Neural progenitor cell (in vitro differentiated cells): ENCODE measurements around the gene HTR3C. TPM values are rescaled to one million over a fixed set of nuclear protein-coding genes. Genes with fewer than 3 reads are reported as not detected.

Experiments
- DNase-seq: peaks from one replicate; pipeline ENCODE4 v3.0.0-alpha.2; 2016; ENCODE audit warnings: low spot score
- H2AFZ ChIP-seq: fragments of 200-600 bp; sonication (generic); replicated peaks from 2 replicates; pipeline ENCODE4 v1.6.1; 2016; ENCODE audit warnings: antibody characterized with exemption
- H3F3A ChIP-seq: fragments of 200-600 bp; sonication (generic); 2 replicates; pipeline ENCODE4 v1.6.1; 2016; ENCODE audit warnings: antibody characterized with exemption, low read depth
- H3K27ac ChIP-seq: fragments of 200-600 bp; sonication (generic); 2 replicates; pipeline ENCODE4 v1.5.1; 2016; ENCODE audit warnings: mild to moderate bottlenecking
- H3K27me3 ChIP-seq: fragments of 200-600 bp; sonication (generic); 2 replicates; pipeline ENCODE4 v1.6.1; 2016; ENCODE audit warnings: mild to moderate bottlenecking, moderate library complexity
- H3K36me3 ChIP-seq: fragments of 200-600 bp; sonication (generic); 2 replicates; pipeline ENCODE4 v1.5.1; 2016
- H3K4me1 ChIP-seq: fragments of 200-600 bp; sonication (generic); 2 replicates; pipeline ENCODE4 v1.6.1; 2016; ENCODE audit warnings: mixed run types
- H3K4me2 ChIP-seq: fragments of 200-600 bp; sonication (generic); 2 replicates; pipeline ENCODE4 v1.6.1; 2016
- H3K4me3 ChIP-seq: fragments of 200-600 bp; sonication (generic); 2 replicates; pipeline ENCODE4 v1.5.1; 2016
- H3K79me2 ChIP-seq: fragments of 200-600 bp; sonication (generic); 2 replicates; pipeline ENCODE4 v1.6.1; 2016; ENCODE audit warnings: low read depth
- H3K9ac ChIP-seq: fragments of 200-600 bp; sonication (generic); 2 replicates; pipeline ENCODE4 v1.6.1; 2016
- H3K9me3 ChIP-seq: fragments of 200-600 bp; sonication (generic); 2 replicates; pipeline ENCODE4 v1.5.1; 2016; ENCODE audit warnings: low read depth
- H4K20me1 ChIP-seq: fragments of 200-600 bp; sonication (generic); 2 replicates; pipeline ENCODE4 v1.6.1; 2016; ENCODE audit warnings: low read depth
- H3K27ac Mint-ChIP-seq: 3 replicates; pipeline ENCODE4 v1.8.0; 2021; ENCODE audit warnings: mixed read lengths
- H3K27me3 Mint-ChIP-seq: 2 replicates; pipeline ENCODE4 v1.8.0; 2022; ENCODE audit warnings: low read depth, mild to moderate bottlenecking, inconsistent platforms, moderate library complexity, mixed read lengths; ENCODE audit not compliant: insufficient read depth
- H3K36me3 Mint-ChIP-seq: 3 replicates; pipeline ENCODE4 v1.8.0; 2021; ENCODE audit warnings: mixed read lengths
- H3K4me1 Mint-ChIP-seq: 3 replicates; pipeline ENCODE4 v1.8.0; 2021; ENCODE audit warnings: mixed read lengths
- H3K4me3 Mint-ChIP-seq: 3 replicates; pipeline ENCODE4 v1.8.0; 2021; ENCODE audit warnings: mild to moderate bottlenecking, moderate library complexity, mixed read lengths
- H3K9me3 Mint-ChIP-seq: 3 replicates; pipeline ENCODE4 v1.8.0; 2020; ENCODE audit warnings: mixed read lengths
- EZH2 ChIP-seq: fragments of 200-600 bp; sonication (generic); IDR thresholded peaks from 2 replicates; pipeline ENCODE4 v1.6.1; 2017; ENCODE audit warnings: antibody characterized with exemption, mild to moderate bottlenecking, moderate library complexity
- EZH2phosphoT487 ChIP-seq: fragments of 200-600 bp; sonication (generic); IDR thresholded peaks from 2 replicates; pipeline ENCODE4 v1.6.1; 2017; ENCODE audit warnings: antibody characterized with exemption
- total RNA-seq: library from RNA; depleted of rRNA; stranded (reverse); fragments of >200 nt; gene quantifications from 2 replicates; pipeline ENCODE4 v1.2.3, GENCODE V29; 2015; ENCODE audit warnings: low replicate concordance
- TF ChIP-seq, protein P1 (sequence below): fragments of 200-600 bp; sonication (generic); IDR thresholded peaks from 2 replicates; pipeline ENCODE4 v1.5.1; 2017; ENCODE audit warnings: antibody characterized with exemption, mild to moderate bottlenecking

The HTR3C gene
- total RNA-seq, 1 donor from 2014 or later, result not detected

DNA sequence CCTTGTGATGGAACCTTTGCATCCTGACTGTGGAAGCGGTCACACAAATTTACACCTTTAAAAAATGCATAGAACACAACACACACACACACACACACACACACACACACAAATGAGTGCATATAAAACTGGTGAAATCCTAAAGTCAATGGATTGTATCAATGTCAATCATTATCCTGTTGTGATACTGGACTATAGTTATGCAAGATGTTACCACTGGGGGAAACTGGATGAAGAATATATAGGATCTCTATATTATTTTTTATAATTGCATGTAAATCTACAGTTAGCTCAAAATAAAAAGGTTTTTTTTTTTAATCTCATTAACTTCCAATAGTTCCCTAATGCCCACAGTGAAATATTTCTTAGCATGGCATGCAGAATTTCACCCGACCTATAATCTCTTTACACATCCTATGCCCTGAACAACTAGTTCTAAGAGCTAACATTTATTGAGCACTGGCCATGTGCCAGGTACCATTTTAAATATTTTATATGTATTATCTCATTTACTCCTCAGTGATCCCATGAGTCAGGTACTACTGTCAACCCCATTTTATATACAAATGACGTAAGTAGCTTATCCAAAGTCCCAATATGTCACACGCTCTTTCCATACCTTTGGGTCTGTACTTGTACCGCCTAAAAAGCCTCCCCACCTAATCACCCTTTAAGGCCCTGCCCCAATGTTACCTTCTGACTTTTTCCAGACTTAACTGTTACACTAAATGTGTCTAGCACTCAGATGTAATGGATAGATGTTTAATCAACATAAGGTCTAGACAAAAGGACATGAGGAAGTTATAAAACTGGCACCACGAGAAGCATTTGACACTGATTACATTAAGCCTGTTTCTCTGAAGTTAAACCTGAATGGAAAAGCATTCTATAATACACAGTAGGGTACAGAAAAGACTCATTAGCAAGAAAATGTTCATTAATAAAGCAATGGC lies 40.6 kb upstream of the HTR3C start:
- Histone ChIP-seq H3K4me3 (no peak overlapping the region), H4K20me1 (no peaks in the 10 kb centered on the region), H3K36me3 (peaks cover 7% of the 10 kb centered on the region), H3K9ac (no peak overlapping the region), H3K79me2 (peaks cover 32% of the 10 kb centered on the region), H3K4me2 (no peak overlapping the region), H2AFZ (no peak overlapping the region), H3F3A (no peaks in the 10 kb centered on the region), H3K27ac (no peak overlapping the region), H3K4me1 (peaks cover 13% of the 10 kb centered on the region), H3K27me3 (no peaks in the 10 kb centered on the region), H3K9me3 (no peaks in the 10 kb centered on the region)
- Mint-ChIP-seq H3K4me3 (no peak overlapping the region), H3K36me3 (peaks cover 12% of the 10 kb centered on the region), H3K27ac (no peak overlapping the region), H3K27me3 (no peaks in the 10 kb centered on the region), H3K4me1 (peaks cover 22% of the 10 kb centered on the region), H3K9me3 (no peaks in the 10 kb centered on the region)
- TF ChIP-seq EZH2phosphoT487 (no peak), EZH2 (no peak)
- TF ChIP-seq, protein P1, sequence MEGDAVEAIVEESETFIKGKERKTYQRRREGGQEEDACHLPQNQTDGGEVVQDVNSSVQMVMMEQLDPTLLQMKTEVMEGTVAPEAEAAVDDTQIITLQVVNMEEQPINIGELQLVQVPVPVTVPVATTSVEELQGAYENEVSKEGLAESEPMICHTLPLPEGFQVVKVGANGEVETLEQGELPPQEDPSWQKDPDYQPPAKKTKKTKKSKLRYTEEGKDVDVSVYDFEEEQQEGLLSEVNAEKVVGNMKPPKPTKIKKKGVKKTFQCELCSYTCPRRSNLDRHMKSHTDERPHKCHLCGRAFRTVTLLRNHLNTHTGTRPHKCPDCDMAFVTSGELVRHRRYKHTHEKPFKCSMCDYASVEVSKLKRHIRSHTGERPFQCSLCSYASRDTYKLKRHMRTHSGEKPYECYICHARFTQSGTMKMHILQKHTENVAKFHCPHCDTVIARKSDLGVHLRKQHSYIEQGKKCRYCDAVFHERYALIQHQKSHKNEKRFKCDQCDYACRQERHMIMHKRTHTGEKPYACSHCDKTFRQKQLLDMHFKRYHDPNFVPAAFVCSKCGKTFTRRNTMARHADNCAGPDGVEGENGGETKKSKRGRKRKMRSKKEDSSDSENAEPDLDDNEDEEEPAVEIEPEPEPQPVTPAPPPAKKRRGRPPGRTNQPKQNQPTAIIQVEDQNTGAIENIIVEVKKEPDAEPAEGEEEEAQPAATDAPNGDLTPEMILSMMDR, result no peak
- no peak for DNase-seq

DNA sequence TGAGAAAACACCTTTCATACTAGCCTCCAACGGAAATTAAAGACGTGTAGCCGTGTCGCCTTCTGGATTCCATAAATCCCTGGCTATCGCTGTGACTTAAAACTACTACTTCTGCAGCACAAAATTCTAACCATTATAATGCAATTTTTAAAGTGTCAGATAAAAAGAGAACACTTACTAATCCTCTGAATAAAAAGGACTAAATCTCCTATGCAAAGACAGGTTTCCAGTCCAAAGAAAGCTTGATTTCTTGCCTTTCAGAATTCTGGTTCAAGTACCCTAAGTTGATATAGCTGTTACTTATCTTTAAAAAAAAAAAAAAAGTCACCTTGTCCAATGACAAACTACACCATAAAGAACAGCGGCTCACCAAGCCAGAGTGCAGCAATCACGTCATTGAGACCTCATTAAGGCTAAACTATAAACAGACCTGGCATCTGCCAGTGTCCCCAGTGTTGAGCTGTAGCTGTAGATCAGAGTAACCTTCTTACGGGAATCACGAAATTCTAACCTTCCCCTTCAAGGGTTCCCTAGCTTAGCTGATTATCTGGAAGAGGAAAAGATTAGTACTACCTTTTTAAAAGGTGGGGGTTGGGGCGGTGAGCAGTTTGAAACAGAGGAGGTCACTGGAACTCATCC lies 37.3 kb upstream of the HTR3C start:
- peak overlapping the region; percentile 79 for H3K4me2 ChIP-seq
- H3F3A ChIP-seq, result peaks cover 3% of the 10 kb centered on the region
- no peaks in the 10 kb centered on the region for H3K36me3 ChIP-seq
- H3K4me1 ChIP-seq, result peaks cover 13% of the 10 kb centered on the region
- H3K9me3 ChIP-seq, result no peaks in the 10 kb centered on the region
- H3K27ac ChIP-seq, result no peak overlapping the region
- Mint-ChIP-seq H3K27ac (no peak overlapping the region), H3K4me3 (peak overlapping the region; percentile 98), H3K27me3 (peaks cover 3% of the 10 kb centered on the region), H3K36me3 (peaks cover 9% of the 10 kb centered on the region), H3K4me1 (peaks cover 26% of the 10 kb centered on the region), H3K9me3 (no peaks in the 10 kb centered on the region)
- H3K27me3 ChIP-seq, result no peaks in the 10 kb centered on the region
- no peak overlapping the region for H3K9ac ChIP-seq
- no peak for DNase-seq
- H2AFZ ChIP-seq, result no peak overlapping the region
- H3K79me2 ChIP-seq, result peaks cover 33% of the 10 kb centered on the region
- H3K4me3 ChIP-seq, result no peak overlapping the region
- TF ChIP-seq EZH2, result no peak
- TF ChIP-seq, protein P1, result no peak
- no peak for TF ChIP-seq EZH2phosphoT487
- no peaks in the 10 kb centered on the region for H4K20me1 ChIP-seq

DNA sequence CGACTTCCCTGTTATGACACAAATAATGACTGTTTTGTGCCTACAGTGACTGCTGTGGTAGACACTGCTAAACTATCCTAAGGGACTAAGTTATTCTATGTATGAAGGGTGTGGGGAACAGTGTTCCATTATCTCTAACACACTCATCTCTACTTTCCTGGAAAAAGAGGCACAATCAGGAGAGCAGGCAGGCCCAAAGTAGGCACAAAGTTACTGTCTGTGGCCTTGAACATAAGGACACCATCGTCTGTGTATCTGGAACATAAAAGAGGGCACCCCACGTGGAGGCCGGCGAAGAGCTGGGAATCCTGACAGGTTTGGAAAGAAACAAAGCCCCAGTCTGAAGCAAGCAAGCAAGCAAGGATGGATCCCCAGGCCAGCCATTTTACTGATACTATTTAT lies 36.7 kb upstream of the HTR3C start:
- Histone ChIP-seq H3K4me1 (peaks cover 13% of the 10 kb centered on the region), H3K27me3 (no peaks in the 10 kb centered on the region), H3K4me2 (peak overlapping the region; percentile 79), H3K9me3 (no peaks in the 10 kb centered on the region), H2AFZ (no peak overlapping the region), H3K36me3 (no peaks in the 10 kb centered on the region), H3K4me3 (no peak overlapping the region), H3K27ac (no peak overlapping the region), H3K9ac (no peak overlapping the region), H3K79me2 (peaks cover 33% of the 10 kb centered on the region), H4K20me1 (no peaks in the 10 kb centered on the region), H3F3A (peaks cover 3% of the 10 kb centered on the region)
- H3K4me1 Mint-ChIP-seq, result peaks cover 26% of the 10 kb centered on the region
- no peaks in the 10 kb centered on the region for H3K9me3 Mint-ChIP-seq
- no peak for DNase-seq
- peak overlapping the region; percentile 98 for H3K4me3 Mint-ChIP-seq
- no peak for TF ChIP-seq EZH2
- TF ChIP-seq, protein P1, result no peak
- TF ChIP-seq EZH2phosphoT487, result no peak
- peaks cover 8% of the 10 kb centered on the region for H3K36me3 Mint-ChIP-seq
- H3K27ac Mint-ChIP-seq, result peak overlapping the region; percentile 36
- H3K27me3 Mint-ChIP-seq, result peaks cover 3% of the 10 kb centered on the region
